ENCODE measurements around the gene PFDN5.

PFDN5 gene

DNA sequence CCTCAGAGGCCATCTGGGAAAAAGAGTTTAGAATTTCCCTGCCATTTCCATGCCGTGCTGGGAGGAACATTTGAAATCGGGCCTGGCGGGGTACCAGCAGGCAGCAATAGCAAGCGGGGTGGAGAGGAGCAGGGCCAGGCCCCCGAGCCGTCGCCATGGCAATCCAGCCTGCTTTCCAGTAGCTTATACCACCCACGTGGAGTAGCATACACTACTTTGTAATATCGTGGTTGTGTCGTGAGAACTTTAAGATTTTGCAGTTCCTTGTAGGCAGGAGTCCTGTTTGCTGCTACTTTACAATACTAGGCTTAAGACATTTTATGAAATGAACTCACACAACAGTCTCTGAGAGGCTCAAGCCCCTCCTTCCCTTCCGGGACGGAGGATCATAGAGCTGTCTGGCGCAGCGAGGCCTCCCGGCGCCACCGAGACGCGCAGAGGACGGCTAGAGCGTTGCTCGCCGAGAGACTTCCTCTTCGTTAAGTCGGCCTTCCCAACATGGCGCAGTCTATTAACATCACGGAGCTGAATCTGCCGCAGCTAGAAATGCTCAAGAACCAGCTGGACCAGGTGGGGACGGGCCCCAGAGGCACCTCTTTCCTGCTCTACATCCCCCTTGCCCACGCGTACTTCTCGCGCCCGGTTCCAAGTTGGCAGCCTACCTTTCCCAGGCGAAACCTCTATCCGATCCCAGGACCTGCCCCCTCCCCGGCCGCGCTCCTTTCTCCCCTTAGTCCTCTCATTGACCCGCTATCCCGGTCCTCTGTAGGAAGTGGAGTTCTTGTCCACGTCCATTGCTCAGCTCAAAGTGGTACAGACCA lies at the start of gene PFDN5:
TSS of gene PFDN5 (plus strand) at position 473 of the 821 bp plus-strand sequence. CDS start at position 499, 26 bp downstream.
- DNase-seq (ENCODE audit: low read depth): peak; percentile 94

DNA sequence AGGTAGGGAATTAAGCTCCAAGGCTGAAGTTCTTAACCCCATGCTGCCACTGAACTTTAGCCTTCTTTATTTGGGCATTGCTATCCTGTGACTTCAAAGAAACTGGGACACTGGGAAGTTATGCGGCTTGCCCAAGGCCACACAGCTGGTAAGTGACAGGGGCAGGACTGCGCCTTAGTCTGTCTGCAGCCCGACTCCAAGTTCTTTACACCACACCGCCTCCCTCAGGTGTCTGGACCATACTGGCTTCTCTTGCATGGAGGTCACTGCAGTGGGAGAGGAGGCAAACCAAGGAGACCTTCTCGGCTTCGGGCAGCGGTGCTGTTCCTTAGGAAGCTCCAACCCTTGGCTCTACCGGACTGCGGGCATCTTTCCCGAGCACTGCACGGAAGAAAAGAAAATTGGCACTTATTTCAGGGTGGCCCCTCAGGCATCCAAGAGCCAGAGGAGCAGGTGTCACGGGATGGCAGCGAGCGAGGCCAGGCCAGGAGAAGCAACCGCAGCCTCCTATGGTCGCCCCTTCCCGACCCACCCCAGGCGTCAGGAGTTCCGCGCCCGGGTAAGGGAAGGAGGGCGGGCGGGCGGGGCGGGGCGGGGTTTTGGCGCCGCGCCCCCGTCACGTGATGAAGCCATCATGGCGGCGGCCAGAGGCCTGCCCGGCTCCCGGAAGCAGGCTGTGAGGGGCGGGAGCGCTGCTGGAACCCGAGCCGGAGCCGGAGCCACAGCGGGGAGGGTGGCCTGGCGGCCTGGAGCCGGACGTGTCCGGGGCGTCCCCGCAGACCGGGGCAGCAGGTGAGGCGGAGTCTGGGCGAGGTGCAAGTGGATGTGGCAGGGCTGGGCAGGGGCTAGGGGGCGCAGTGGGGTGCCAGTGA lies 43.6 kb upstream of the PFDN5 start:
- peak; percentile 69 for DNase-seq (ENCODE audit: low read depth)

GRCh38 chr12:53252349-53252916 lies 42.9 kb upstream of the PFDN5 start:
- peak; percentile 26 for DNase-seq (ENCODE audit: low read depth)

- DNase-seq (ENCODE audit: low read depth): no peak
Measured at GRCh38 chr12:53253298-53253697, 42.0 kb upstream of the PFDN5 start.

GRCh38 chr12:53254816-53255545 lies 40.4 kb upstream of the PFDN5 start:
- no peak for DNase-seq (ENCODE audit: low read depth)

DNA sequence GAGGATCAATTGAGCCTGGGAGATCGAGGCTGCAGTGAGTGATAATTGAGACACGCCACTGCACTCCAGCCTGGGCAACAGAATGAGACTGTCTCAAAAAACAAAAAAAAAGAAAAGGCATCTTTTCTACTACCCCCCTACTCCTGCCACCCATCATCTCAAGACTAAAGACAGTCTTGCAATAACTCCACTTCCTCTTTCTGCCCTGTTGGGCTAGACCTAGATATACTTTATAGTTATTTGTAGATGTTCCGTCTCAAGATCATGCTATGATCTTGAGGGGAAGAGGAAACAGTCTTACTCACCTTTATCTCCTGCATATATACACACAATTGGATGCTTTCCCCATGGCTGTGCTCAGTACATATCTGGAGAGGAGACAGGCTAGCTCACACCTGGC lies 39.3 kb upstream of the PFDN5 start:
- DNase-seq (ENCODE audit: low read depth): no peak

- DNase-seq (ENCODE audit: low read depth): no peak
Measured at GRCh38 chr12:53258541-53259539, 36.5 kb upstream of the PFDN5 start.

GRCh38 chr12:53259891-53260290 lies 35.5 kb upstream of the PFDN5 start:
- no peak for DNase-seq (ENCODE audit: low read depth)

- no peak for DNase-seq (ENCODE audit: low read depth)
Measured at GRCh38 chr12:53265783-53266182, 29.6 kb upstream of the PFDN5 start.

- DNase-seq (ENCODE audit: low read depth): no peak
Measured at GRCh38 chr12:53267306-53267998, 27.9 kb upstream of the PFDN5 start.

DNA sequence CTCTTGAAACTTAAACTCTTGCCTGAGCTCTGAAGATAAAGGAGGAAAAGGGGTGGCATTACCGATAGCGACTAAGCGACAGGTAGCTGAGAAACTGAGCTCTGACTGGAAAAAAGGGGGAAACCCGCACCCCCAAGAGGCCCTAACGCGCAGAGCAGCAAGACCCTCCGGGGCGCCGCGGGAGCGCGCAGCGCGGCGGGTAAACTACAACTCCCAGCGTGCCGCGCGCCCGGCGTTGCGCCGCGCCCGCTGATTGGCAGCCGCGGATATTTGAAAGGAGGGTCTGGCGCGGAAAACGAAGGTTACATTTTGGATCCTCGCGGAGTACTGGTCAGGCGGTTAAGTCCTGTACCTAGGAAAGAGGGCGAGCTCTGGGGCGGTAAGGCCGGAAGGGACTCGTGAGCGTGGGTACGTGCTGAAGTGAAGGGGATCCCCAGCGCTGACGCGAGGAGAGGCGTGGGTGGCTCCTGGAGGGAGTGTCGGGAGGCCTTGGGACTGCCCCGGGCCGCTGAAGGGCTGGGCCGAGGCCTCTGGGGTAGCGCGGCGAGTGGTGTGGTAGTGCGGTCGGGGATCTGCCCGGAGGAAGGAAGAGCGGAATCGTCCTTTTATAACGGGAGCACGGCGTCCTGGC lies 27.2 kb upstream of the PFDN5 start, which contains the start of gene ESPL1:
TSS of gene ESPL1 (plus strand) at position 301 of the 631 bp plus-strand sequence. CDS start 468 bp downstream, outside the sequence.
- DNase-seq (ENCODE audit: low read depth): peak; percentile 63

DNA sequence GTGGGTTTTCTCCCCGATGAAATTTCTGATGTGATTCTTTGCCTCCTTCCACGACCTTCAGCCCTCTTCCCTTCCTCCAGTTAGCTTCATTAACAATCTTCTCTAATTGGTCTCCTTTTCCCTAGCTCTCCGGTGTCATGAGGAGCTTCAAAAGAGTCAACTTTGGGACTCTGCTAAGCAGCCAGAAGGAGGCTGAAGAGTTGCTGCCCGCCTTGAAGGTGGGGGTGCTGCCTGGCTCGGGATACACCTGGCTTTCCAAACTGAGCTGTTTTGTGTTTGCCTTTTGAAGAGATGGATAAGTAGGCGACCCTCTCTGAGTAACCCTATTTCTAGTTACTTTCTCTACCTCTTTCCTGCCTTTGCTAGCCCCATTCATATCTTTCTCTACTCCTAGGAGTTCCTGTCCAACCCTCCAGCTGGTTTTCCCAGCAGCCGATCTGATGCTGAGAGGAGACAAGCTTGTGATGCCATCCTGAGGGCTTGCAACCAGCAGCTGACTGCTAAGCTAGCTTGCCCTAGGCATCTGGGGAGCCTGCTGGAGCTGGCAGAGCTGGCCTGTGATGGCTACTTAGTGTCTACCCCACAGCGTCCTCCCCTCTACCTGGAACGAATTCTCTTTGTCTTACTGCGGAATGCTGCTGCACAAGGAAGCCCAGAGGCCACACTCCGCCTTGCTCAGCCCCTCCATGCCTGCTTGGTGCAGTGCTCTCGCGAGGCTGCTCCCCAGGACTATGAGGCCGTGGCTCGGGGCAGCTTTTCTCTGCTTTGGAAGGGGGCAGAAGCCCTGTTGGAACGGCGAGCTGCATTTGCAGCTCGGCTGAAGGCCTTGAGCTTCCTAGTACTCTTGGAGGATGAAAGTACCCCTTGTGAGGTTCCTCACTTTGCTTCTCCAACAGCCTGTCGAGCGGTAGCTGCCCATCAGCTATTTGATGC lies 26.4 kb upstream of the PFDN5 start:
- DNase-seq (ENCODE audit: low read depth): no peak

DNA sequence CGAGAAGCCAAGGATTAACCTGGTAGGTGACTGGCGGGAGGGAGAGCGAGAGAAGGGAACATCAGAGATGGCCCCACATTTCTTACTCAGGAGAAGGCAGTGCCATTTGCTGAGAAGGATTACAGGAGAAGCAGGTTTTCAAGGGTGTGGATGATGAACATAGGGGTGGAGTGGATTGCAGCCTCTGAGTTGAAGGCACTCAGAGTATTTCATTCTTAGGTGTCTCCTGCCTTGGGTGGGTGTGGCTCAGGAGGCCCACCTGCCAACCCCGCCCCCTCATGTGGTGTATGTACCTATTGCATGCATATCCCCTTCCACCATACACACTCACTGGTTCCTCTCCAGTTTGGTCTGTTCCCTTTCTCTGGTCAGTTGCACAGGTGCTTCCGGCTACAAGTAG lies 20.9 kb upstream of the PFDN5 start:
- no peak for DNase-seq (ENCODE audit: low read depth)

GRCh38 chr12:53276511-53276910 lies 18.8 kb upstream of the PFDN5 start:
- no peak for DNase-seq (ENCODE audit: low read depth)

GRCh38 chr12:53277981-53278380 lies 17.4 kb upstream of the PFDN5 start:
- no peak for DNase-seq (ENCODE audit: low read depth)

GRCh38 chr12:53279283-53279869 lies 16.0 kb upstream of the PFDN5 start:
- DNase-seq (ENCODE audit: low read depth): no peak

DNA sequence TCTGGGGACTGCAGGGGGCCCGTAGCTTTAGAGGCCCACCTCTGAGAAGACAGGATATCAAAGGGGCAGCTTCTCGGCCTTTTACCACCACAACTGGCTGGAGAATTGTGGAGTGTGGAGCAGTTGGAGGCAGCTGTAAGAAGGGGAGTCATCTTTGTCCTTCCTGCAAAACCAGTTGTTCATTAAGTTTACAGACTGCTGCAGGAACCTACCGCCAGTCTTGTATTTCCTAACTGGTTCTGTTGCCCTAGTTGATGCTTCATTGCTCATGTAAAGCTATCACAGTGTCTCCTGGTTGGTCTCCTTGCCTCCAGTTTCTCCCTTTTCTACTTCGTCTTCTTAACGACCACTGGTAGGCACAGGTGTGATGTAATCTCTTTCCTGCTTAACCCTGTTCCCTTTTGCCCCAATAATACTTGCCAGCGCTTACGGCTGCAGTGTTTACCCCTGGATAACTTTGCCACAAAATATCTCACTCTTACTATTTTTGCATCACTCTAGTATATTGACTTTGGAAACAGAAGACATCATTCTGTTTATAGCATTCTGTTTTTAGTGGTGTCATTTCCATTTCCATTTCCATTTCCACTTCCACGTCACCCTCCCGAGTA lies 15.3 kb upstream of the PFDN5 start:
- no peak for DNase-seq (ENCODE audit: low read depth)

GRCh38 chr12:53286448-53286847 lies 8.9 kb upstream of the PFDN5 start:
- no peak for DNase-seq (ENCODE audit: low read depth)
